K562 (cell line): Measurements from ENCODE around the gene MPV17L. TPM values are rescaled to one million over a fixed set of nuclear protein-coding genes. Genes with fewer than 3 reads are reported as not detected.
A peak's percentile ranks its signal among the peaks of the same experiment; 100 is the strongest.

ENCODE experiments used
- ATAC-seq: fragments of 200-7000 bp; cut with Tn5 transposase; 3 replicates; pipeline ENCODE4 v1.9.1; 2020; ENCODE audit warnings: moderate library complexity
- BruUV-seq: library from RNA; stranded (reverse); fragments of 400-500 nt; replicated peaks from 2 replicates; lab custom pipeline; 2021; lab: Mats Ljungman, UMichigan
- CTCF ChIA-PET: fragments of 300-600 bp; formaldehyde crosslinking; extraction: SDS; loops from one replicate; lab custom pipeline; 2021; ENCODE audit warnings: low intra/inter-chr PET ratio; lab: Yijun Ruan, JAX
- POLR2A ChIA-PET: fragments of 300-600, 350-650 bp; sonication (Branson Sonifier 250); formaldehyde crosslinking; extraction: SDS; loops from one replicate; lab custom pipeline; 2021; ENCODE audit warnings: antibody characterized with exemption, inconsistent platforms; lab: Yijun Ruan, JAX
- DNase-seq, 4 experiments: peaks; one replicate each; pipeline versions ENCODE4 v3.0.0 to v3.0.0-alpha.2; 2011 to 2018; ENCODE audit warnings: low spot score in 3 of 4, mixed read lengths in 3 of 4; ENCODE audit errors: extremely low read depth in 1 of 4
- FAIRE-seq: peaks from 2 replicates; lab custom pipeline; 2011; peaks lifted over from hg19 to GRCh38; lab: Jason Lieb, UNC
- H2AFZ ChIP-seq: 2 replicates; pipeline ENCODE4 v1.6.0; 2011; ENCODE audit warnings: low read depth, low read length, control low read depth, inconsistent platforms
- H3K27ac ChIP-seq: fragments of 200-600 bp; 3 replicates; pipeline ENCODE4 v1.8.0; 2011; ENCODE audit warnings: low read depth, mild to moderate bottlenecking, control low read depth, inconsistent platforms, low read length, moderate library complexity, mixed read lengths; ENCODE audit errors: extremely low read depth
- H3K27me3 ChIP-seq, 2 experiments: fragments of 300-600 bp in 1 of 2; 2 replicates in 1 of 2; 3 replicates in 1 of 2; pipeline versions ENCODE4 v1.6.0 to v1.8.0; 2011; ENCODE audit warnings: inconsistent platforms in 2 of 2, low read length in 2 of 2, mild to moderate bottlenecking in 1 of 2, mixed read lengths in 1 of 2, moderate library complexity in 1 of 2; ENCODE audit not compliant: control insufficient read depth in 2 of 2, insufficient read depth in 2 of 2
- H3K36me3 ChIP-seq: fragments of 300-600 bp; 3 replicates; pipeline ENCODE4 v1.8.0; 2011; ENCODE audit warnings: mild to moderate bottlenecking, low read length, inconsistent platforms; ENCODE audit not compliant: control insufficient read depth, insufficient read depth
- H3K4me1 ChIP-seq, 2 experiments: fragments of 200-600 bp in 1 of 2; replicated peaks in 1 of 2; 2 replicates in 1 of 2; 3 replicates in 1 of 2; pipeline versions ENCODE4 v1.5.1 to v1.8.0; 2011; ENCODE audit warnings: inconsistent platforms in 2 of 2, low read length in 2 of 2, mild to moderate bottlenecking in 1 of 2, mixed read lengths in 1 of 2, moderate library complexity in 1 of 2; ENCODE audit not compliant: control insufficient read depth in 2 of 2, insufficient read depth in 2 of 2
- H3K4me2 ChIP-seq: 2 replicates; pipeline ENCODE4 v1.6.1; 2011; ENCODE audit warnings: low read length, control low read depth, inconsistent platforms, mixed read lengths; ENCODE audit not compliant: insufficient read depth
- H3K4me3 ChIP-seq: fragments of 200-600 bp; sonication (generic), shearing (Covaris generic); 2 replicates; pipeline ENCODE4 v1.5.1; 2016; ENCODE audit warnings: control low read depth, inconsistent platforms
- H3K79me2 ChIP-seq: fragments of 200-600 bp; 3 replicates; pipeline ENCODE4 v1.8.0; 2011; ENCODE audit warnings: low read length, inconsistent platforms; ENCODE audit not compliant: control insufficient read depth, insufficient read depth
- H3K9ac ChIP-seq, 2 experiments: 2 replicates each; pipeline versions ENCODE4 v1.6.0 to v1.6.1; 2011; ENCODE audit warnings: low read depth in 2 of 2, low read length in 2 of 2, control low read depth in 1 of 2, inconsistent platforms in 1 of 2, mild to moderate bottlenecking in 1 of 2, mixed read lengths in 1 of 2; ENCODE audit not compliant: insufficient read depth in 1 of 2
- H3K9me1 ChIP-seq: one replicate; pipeline ENCODE4 v1.6.0; 2011; ENCODE audit warnings: inconsistent platforms, mild to moderate bottlenecking, low read length, moderate library complexity; ENCODE audit not compliant: control insufficient read depth, insufficient read depth
- H3K9me3 ChIP-seq: replicated peaks from 2 replicates; pipeline ENCODE4 v1.5.1; 2011; ENCODE audit warnings: low read depth, low read length, inconsistent platforms; ENCODE audit not compliant: control insufficient read depth, insufficient read depth
- H4K20me1 ChIP-seq: replicated peaks from 2 replicates; pipeline ENCODE4 v1.6.1; 2011; ENCODE audit warnings: low read length, inconsistent platforms, mixed read lengths; ENCODE audit not compliant: control insufficient read depth, insufficient read depth
- ADNP ChIP-seq: fragments of 200-800 bp; sonication (Bioruptor generic); IDR thresholded peaks from 2 replicates; pipeline ENCODE4 v1.6.1; 2016; ENCODE audit warnings: missing genetic modification characterization, missing compliant biosample characterization
- BCOR ChIP-seq: fragments of 450-650 bp; IDR thresholded peaks from 2 replicates; pipeline ENCODE4 v1.6.1; 2016
- ETV1 ChIP-seq: fragments of 450-650 bp; conservative IDR thresholded peaks from 2 replicates; pipeline ENCODE4 v1.6.1; 2016; ENCODE audit warnings: missing genetic modification characterization, control low read depth, low read depth, missing compliant biosample characterization
- RBM25 ChIP-seq: fragments of 200-400 bp; formaldehyde crosslinking; IDR thresholded peaks from 2 replicates; pipeline ENCODE4 v1.6.1; 2018; ENCODE audit warnings: low read length, low read depth, moderate library complexity; ENCODE audit not compliant: severe bottlenecking
- WGBS: fragments of 100-300 bp; shearing (Covaris generic); methylation state at CpG from one replicate; pipeline ENCODE4 v1.1.6; 2016; ENCODE audit warnings: low coverage, mixed read lengths; ENCODE audit not compliant: insufficient coverage; ENCODE audit errors: missing lambda C conversion rate; 5-methylcytosine and 5-hydroxymethylcytosine counted together
- in situ Hi-C: fragments of 300-500 bp; cut with MboI; formaldehyde crosslinking; loops from 4 replicates; pipeline ENCODE4 v1.15.0; 2018; ENCODE audit warnings: inconsistent platforms, mixed read lengths
- intact Hi-C: fragments of 100-400 bp; cut with micrococcal nuclease; formaldehyde crosslinking; loops from 2 replicates; pipeline ENCODE4 v1.14.2; 2022
- polyA plus RNA-seq, 8 experiments: library from polyadenylated mRNA; depleted of rRNA in 4 of 8; stranded (reverse) in 5 of 8; unstranded in 3 of 8; fragments of >200 nt; fragmentation: Nextera tagmentation in 2 of 8; fragmentation: Illumina TruSeq in 1 of 8; extraction: Ambion mirVana in 2 of 8; extraction: Trizol in 1 of 8; gene quantifications; 2 replicates each; pipeline versions ENCODE4 v1.2.1 to v1.2.3, GENCODE V29; 2011 to 2014; ENCODE audit warnings: inconsistent platforms in 1 of 8, missing spikeins in 1 of 8
- total RNA-seq, 7 experiments: library from RNA; depleted of rRNA in 6 of 7; stranded (reverse); fragments of >200 nt in 6 of 7; fragmentation: Illumina TruSeq in 2 of 7; extraction: Trizol in 2 of 7; gene quantifications; 2 replicates each; pipeline versions ENCODE4 v1.2.1 to v1.2.3, GENCODE V29; 2011 to 2021; ENCODE audit warnings: low replicate concordance in 1 of 7
- TF ChIP-seq, protein P1 (sequence below), 3 experiments: IDR thresholded peaks in 2 of 3; conservative IDR thresholded peaks in 1 of 3; 2 replicates each; pipeline ENCODE4 v1.5.1; 2011 to 2012; ENCODE audit warnings: low read length in 3 of 3, mild to moderate bottlenecking in 3 of 3, control low read depth in 2 of 3, improper control_type of control experiment in 1 of 3, inconsistent platforms in 1 of 3, low read depth in 1 of 3, mixed read lengths in 1 of 3, moderate library complexity in 1 of 3; ENCODE audit not compliant: insufficient read depth in 2 of 3

Gene MPV17L
- total and polyA plus RNA-seq, 9 of the 15 experiments (the other 6 are each of a cell fraction or from before 2014, with no cell fraction given): not detected

DNA sequence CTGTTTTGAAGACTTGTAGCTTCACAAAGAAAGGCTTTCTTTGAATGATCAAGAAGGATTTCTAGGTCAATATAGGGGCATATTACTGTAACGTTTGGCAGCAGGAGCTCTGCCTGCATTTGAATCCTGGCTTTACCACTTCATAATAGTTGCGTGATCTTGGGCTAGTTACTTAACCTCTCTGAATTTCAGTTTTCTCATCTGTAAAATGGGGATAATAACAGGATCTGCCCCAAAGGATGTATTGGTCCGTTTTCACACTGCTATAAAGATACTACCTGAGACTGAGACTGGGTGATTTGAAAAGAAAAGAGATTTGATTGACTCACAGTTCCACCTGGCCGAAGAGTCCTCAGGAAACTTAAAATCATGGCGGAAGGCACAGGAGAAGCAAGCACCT lies 51.3 kb downstream of the MPV17L start:
- H3K4me2 ChIP-seq: no peak overlapping the region
- no peaks in the 10 kb centered on the region for H3K4me1 ChIP-seq
- ATAC-seq: no peak
- no peaks in the 10 kb centered on the region for H4K20me1 ChIP-seq
- ChIA-PET CTCF (no interaction called here), POLR2A (no interaction called here)
- no peak for FAIRE-seq
- peaks cover 0 to 4% of the 10 kb centered on the region in 2 experiments; a peak in 1 of 5 replicates for H3K27me3 ChIP-seq
- peaks cover 3% of the 10 kb centered on the region; the same call in 1 of the 2 replicates for H3K9me3 ChIP-seq
- TF ChIP-seq, protein P1, sequence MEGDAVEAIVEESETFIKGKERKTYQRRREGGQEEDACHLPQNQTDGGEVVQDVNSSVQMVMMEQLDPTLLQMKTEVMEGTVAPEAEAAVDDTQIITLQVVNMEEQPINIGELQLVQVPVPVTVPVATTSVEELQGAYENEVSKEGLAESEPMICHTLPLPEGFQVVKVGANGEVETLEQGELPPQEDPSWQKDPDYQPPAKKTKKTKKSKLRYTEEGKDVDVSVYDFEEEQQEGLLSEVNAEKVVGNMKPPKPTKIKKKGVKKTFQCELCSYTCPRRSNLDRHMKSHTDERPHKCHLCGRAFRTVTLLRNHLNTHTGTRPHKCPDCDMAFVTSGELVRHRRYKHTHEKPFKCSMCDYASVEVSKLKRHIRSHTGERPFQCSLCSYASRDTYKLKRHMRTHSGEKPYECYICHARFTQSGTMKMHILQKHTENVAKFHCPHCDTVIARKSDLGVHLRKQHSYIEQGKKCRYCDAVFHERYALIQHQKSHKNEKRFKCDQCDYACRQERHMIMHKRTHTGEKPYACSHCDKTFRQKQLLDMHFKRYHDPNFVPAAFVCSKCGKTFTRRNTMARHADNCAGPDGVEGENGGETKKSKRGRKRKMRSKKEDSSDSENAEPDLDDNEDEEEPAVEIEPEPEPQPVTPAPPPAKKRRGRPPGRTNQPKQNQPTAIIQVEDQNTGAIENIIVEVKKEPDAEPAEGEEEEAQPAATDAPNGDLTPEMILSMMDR (IDR thresholded peaks at IDR 0.05 in 2 of 3, conservative IDR thresholded peaks at IDR 0.05 in 1 of 3; ENCODE audit: insufficient read depth in 2 of 3, low read depth in 1 of 3, low read length in 3 of 3): 0 out of 6 replicates have a peak, but pooled peaks of 1 of the 3 experiments have one; percentile 12
- peak; percentile 39; the same call in 1 of the 2 replicates for TF ChIP-seq ADNP
- peak; percentile 76 for TF ChIP-seq BCOR
- TF ChIP-seq RBM25: peak; percentile 76
- TF ChIP-seq ETV1: no peak
- BruUV-seq: no TSS peak
- no peak overlapping the region for H3K27ac ChIP-seq
- no peaks in the 10 kb centered on the region for H3K36me3 ChIP-seq
- H3K79me2 ChIP-seq: no peaks in the 10 kb centered on the region
- H3K9ac ChIP-seq: no peak overlapping the region
- in situ Hi-C loops: no loop called here
- no peak for DNase-seq
- no peak overlapping the region for H3K4me3 ChIP-seq
- intact Hi-C loops: no loop called here
- 47% methylated on average over 5 of the region's 5 CpGs for WGBS
- no peaks in the 10 kb centered on the region for H3K9me1 ChIP-seq
- H2AFZ ChIP-seq: no peak overlapping the region
